ENCODE measurements around the gene YWHAB. TPM values are rescaled to one million over a fixed set of nuclear protein-coding genes. Genes with fewer than 3 reads are reported as not detected.

The YWHAB gene
- total RNA-seq, 1 experiment from 2014 or later, result 73.7 TPM

DNA sequence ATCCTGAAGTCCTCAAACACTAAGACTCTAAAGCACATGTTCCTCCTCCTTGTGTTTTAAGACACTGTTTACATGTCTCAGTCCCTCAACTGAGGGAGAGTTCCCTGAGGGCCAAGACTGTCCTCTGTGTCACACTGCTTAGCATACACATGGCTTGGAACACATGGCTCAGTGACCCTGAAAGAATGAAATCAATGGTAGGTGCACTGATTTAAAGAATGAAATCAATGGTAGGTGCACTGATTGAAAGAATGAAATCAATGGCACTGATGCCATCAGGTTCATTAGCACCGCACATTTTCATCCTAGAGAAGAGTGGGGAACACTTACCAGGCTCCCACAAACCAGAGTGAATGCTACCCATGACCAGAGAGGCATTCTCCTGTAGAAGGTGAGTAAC lies 64.9 kb downstream of the YWHAB start:
- no peak for DNase-seq (ENCODE audit: low spot score)

DNA sequence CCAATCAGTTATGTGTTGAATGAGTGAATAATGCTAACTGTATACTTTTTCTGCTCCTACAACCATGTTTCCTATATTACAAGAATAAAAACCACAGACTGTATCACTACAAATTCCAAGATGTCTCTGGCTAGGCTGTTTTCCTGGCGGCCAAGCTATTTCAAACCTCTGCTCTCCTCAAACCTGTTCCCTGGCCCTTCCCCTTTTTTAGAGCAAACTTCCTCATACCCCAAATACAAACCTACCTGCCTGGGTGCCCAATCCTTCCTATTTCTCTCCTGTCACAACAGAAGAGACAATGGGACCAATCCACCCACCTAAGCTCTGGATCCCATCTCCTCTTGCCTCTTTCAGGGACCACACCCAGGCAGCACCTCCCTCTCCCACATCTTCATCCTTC lies 67.2 kb downstream of the YWHAB start:
- no peak for DNase-seq (ENCODE audit: low spot score)

DNA sequence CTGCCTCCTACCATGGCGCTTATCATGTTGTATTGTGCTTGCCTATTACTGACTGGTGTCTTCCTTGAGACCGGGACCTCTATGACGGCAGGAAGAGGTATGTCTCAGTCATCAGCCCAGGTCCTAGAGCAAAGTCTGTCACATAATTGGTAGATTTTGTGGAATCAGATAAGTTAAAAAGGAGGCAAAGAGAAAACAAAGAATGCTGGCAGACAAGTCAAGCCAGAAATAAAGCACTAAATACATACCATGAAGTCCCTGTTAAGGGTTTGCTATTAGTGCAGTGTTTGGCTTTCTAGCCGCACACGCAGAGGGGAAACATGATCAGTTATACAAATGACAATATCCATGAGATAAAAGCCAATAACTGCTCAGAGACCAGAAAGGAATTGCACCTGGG lies 68.7 kb downstream of the YWHAB start:
- no peak for DNase-seq (ENCODE audit: low spot score)

DNA sequence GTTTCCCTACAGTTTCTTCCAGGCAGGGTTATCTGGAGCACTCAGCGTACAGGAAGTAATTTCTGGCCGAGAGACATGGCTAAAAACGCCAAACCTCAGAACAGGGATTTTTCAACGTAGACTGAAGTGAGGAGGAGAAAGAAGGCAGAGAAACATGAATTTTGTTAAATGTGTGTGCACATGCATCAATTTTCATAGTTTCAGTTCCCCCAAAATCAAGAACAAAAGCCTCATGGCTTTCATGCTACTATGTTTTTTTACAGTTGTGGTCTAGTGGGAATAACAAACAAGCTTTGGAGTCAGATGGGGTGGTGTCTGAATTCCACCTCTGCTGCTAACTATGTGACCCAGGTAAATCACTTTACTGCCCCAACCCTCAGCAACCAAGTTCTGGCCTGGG lies 69.8 kb downstream of the YWHAB start:
- no peak for DNase-seq (ENCODE audit: low spot score)

DNA sequence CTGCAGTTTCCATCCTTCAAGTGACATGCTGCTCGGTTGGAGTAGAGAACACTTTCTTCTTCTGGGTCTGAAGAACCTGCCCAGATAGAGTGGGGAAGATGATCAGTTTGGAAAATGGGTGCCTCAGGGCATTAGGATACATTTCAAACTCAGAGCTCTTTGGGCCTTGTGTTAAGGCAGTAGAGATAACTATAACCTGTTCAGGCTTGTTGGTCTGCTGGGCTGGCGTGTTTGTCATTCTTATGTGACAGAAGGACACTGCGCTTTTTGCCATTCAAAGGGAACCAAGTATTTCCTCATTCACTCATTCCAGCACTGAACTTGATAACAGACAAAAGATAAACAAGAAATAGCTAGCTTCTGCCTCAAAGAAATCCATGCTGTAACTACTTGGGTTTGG lies 70.9 kb downstream of the YWHAB start:
- no peak for DNase-seq (ENCODE audit: low spot score)

Other genes starting within 250 kb of the YWHAB start
- gene ADA, start 234.0 kb upstream of the YWHAB start, total RNA-seq (2014; rRNA removed; shearing (Covaris generic)), result 7.9 and 11.3 TPM in 2 replicates
- 0.77 and 4.2 TPM in 2 replicates for gene CCN5, start 170.3 kb upstream of the YWHAB start, total RNA-seq (2014; rRNA removed; shearing (Covaris generic))
- 0.06 TPM in 1 of 2 replicates, not detected in the other for gene KCNK15, start 139.8 kb upstream of the YWHAB start, total RNA-seq (2014; rRNA removed; shearing (Covaris generic))
- gene RIMS4, start 75.2 kb upstream of the YWHAB start, total RNA-seq (2014; rRNA removed; shearing (Covaris generic)), result 3.2 and 4.1 TPM in 2 replicates
- 1.4 and 3.5 TPM in 2 replicates for gene PABPC1L, start 24.4 kb downstream of the YWHAB start, total RNA-seq (2014; rRNA removed; shearing (Covaris generic))
- 39.7 and 41.5 TPM in 2 replicates for gene TOMM34, start 74.7 kb downstream of the YWHAB start, total RNA-seq (2014; rRNA removed; shearing (Covaris generic))
- 12.8 and 14.3 TPM in 2 replicates for gene STK4, start 80.8 kb downstream of the YWHAB start, total RNA-seq (2014; rRNA removed; shearing (Covaris generic))
- not detected in 2 replicates for gene KCNS1, start 215.4 kb downstream of the YWHAB start, total RNA-seq (2014; rRNA removed; shearing (Covaris generic))
- not detected in 2 replicates for gene WFDC5, start 229.5 kb downstream of the YWHAB start, total RNA-seq (2014; rRNA removed; shearing (Covaris generic))
- not detected in 2 replicates for gene WFDC12, start 238.8 kb downstream of the YWHAB start, total RNA-seq (2014; rRNA removed; shearing (Covaris generic))